Testis (tissue), 2 donors: ENCODE measurements around the gene ANKRD62.
"Not testable (repeated sequence)": the region's sequence is repeated elsewhere in the genome, so short reads cannot be mapped to it uniquely, and the experiment has no call there.

ENCODE experiments used
- CTCF ChIP-seq, 3 experiments: fragments of 450-650 bp in 2 of 3; fragments of 200-600 bp in 1 of 3; sonication (generic) in 1 of 3; IDR thresholded peaks; one replicate each; pipeline ENCODE4 v1.5.1; 2016 to 2019; ENCODE audit warnings: antibody characterized with exemption in 3 of 3, mild to moderate bottlenecking in 2 of 3, moderate library complexity in 1 of 3
- POLR2A ChIP-seq: fragments of 450-650 bp; IDR thresholded peaks from one replicate; pipeline ENCODE4 v1.6.1; 2017; ENCODE audit warnings: antibody characterized with exemption, mild to moderate bottlenecking, moderate library complexity

DNA sequence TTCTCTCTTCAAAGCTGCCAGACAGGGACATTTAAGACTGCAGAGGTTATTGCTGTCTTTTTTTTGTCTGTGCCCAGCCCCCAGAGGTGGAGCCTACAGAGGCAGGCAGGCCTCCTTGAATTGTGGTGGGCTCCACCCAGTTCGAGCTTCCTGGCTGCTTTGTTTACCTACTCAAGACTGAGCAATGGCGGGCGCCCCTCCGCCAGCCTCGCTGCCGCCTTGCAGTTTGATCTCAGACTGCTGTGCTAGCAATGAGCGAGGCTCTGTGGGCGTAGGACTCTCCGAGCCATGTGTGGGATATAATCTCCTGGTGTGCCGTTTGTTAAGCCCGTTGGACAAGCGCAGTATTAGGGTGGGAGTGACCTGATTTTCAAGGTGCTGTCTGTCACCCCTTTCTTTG, 47.2 kb downstream of the ANKRD62 start:
- not testable (repeated sequence) for TF ChIP-seq CTCF (IDR thresholded peaks at IDR 0.05); POLR2A
